B cell (primary cell): Measurements from ENCODE around the gene TSPAN18.

ENCODE experiments used
- CTCF ChIP-seq: fragments of 200-600 bp; IDR thresholded peaks from one replicate; pipeline ENCODE4 v1.8.0; 2022; ENCODE audit warnings: antibody characterized with exemption, mild to moderate bottlenecking
- EZH2 ChIP-seq: IDR thresholded peaks from 2 replicates; pipeline ENCODE4 v1.6.1; 2012; ENCODE audit warnings: borderline replicate concordance, low read depth, mild to moderate bottlenecking, moderate library complexity, low read length; ENCODE audit not compliant: insufficient read depth, poor library complexity, severe bottlenecking

- TF ChIP-seq CTCF (no peak), EZH2 (no peak)
Measured at GRCh38 chr11:44875037-44875436, 148.3 kb downstream of the TSPAN18 start.
